IMR-90 (cell line): ENCODE measurements around the gene TMEM219. TPM values are rescaled to one million over a fixed set of nuclear protein-coding genes. Genes with fewer than 3 reads are reported as not detected.

Source experiments
- ATAC-seq: fragments of 200-7000 bp; cut with Tn5 transposase; 2 replicates; pipeline ENCODE4 v1.9.1; 2020; ENCODE audit warnings: low read depth, mild to moderate bottlenecking, moderate library complexity
- BruUV-seq: library from RNA; stranded (reverse); fragments of 400-500 nt; replicated peaks from 2 replicates; lab custom pipeline; 2021; lab: Mats Ljungman, UMichigan
- CTCF ChIA-PET: fragments of 300-600 bp; formaldehyde crosslinking; extraction: SDS; loops from one replicate; lab custom pipeline; 2021; ENCODE audit warnings: antibody characterized with exemption; lab: Yijun Ruan, JAX
- POLR2A ChIA-PET: fragments of 300-600 bp; sonication (Branson Sonifier 250); formaldehyde crosslinking; loops from one replicate; lab custom pipeline; 2022; ENCODE audit warnings: antibody characterized with exemption; ENCODE audit not compliant: unreplicated experiment; lab: Charles Lee
- DNase-seq: peaks from one replicate; pipeline ENCODE4 v3.0.0; 2013
- H2AFZ ChIP-seq: replicated peaks from 2 replicates; pipeline ENCODE3; 2013; ENCODE audit warnings: low read length, mild to moderate bottlenecking; ENCODE audit not compliant: poor library complexity
- H2AK5ac ChIP-seq: 2 replicates; pipeline ENCODE4 v1.6.1; 2013; ENCODE audit warnings: low read depth, low read length, inconsistent platforms
- H2AK9ac ChIP-seq: replicated peaks from 2 replicates; pipeline ENCODE3; 2013; ENCODE audit warnings: mild to moderate bottlenecking, low read depth, low read length, moderate library complexity; ENCODE audit not compliant: poor library complexity
- H2BK120ac ChIP-seq: 2 replicates; pipeline ENCODE4 v1.6.1; 2013; ENCODE audit warnings: low read depth, low read length, inconsistent platforms
- H2BK15ac ChIP-seq: 3 replicates; pipeline ENCODE4 v1.6.1; 2013; ENCODE audit warnings: low read depth, low read length, inconsistent platforms
- H2BK20ac ChIP-seq: 2 replicates; pipeline ENCODE4 v1.6.1; 2013; ENCODE audit warnings: low read depth, mild to moderate bottlenecking, inconsistent platforms, low read length, moderate library complexity
- H2BK5ac ChIP-seq: 2 replicates; pipeline ENCODE4 v1.6.1; 2013; ENCODE audit warnings: mild to moderate bottlenecking, low read depth, low read length, inconsistent platforms; ENCODE audit not compliant: poor library complexity, severe bottlenecking
- H3K14ac ChIP-seq: replicated peaks from 2 replicates; pipeline ENCODE4 v1.6.1; 2013; ENCODE audit warnings: low read depth, low read length, inconsistent platforms
- H3K18ac ChIP-seq: 2 replicates; pipeline ENCODE4 v1.6.1; 2013; ENCODE audit warnings: low read depth, low read length, control low read depth
- H3K23ac ChIP-seq: 2 replicates; pipeline ENCODE4 v1.6.1; 2013; ENCODE audit warnings: low read depth, low read length, inconsistent platforms
- H3K27ac ChIP-seq: 2 replicates; pipeline ENCODE4 v1.5.1; 2013; ENCODE audit warnings: mild to moderate bottlenecking, control low read depth, low read length; ENCODE audit not compliant: insufficient read depth
- H3K27me3 ChIP-seq: 2 replicates; pipeline ENCODE4 v1.6.1; 2013; ENCODE audit warnings: low read length; ENCODE audit not compliant: control insufficient read depth, insufficient read depth
- H3K36me3 ChIP-seq: 2 replicates; pipeline ENCODE4 v1.6.1; 2013; ENCODE audit warnings: low read length, mixed read lengths; ENCODE audit not compliant: control insufficient read depth, insufficient read depth
- H3K4ac ChIP-seq: 2 replicates; pipeline ENCODE4 v1.6.1; 2013; ENCODE audit warnings: low read depth, low read length, inconsistent platforms
- H3K4me1 ChIP-seq: 2 replicates; pipeline ENCODE4 v1.6.1; 2013; ENCODE audit warnings: low read length, mixed read lengths; ENCODE audit not compliant: control insufficient read depth, insufficient read depth
- H3K4me2 ChIP-seq: 2 replicates; pipeline ENCODE4 v1.6.1; 2013; ENCODE audit warnings: low read depth, mild to moderate bottlenecking, control low read depth, low read length, moderate library complexity
- H3K4me3 ChIP-seq: 2 replicates; pipeline ENCODE4 v1.5.1; 2013; ENCODE audit warnings: low read depth, mild to moderate bottlenecking, control low read depth, low read length, moderate library complexity; ENCODE audit not compliant: insufficient read depth
- H3K56ac ChIP-seq: 2 replicates; pipeline ENCODE4 v1.6.1; 2013; ENCODE audit warnings: low read length, inconsistent platforms; ENCODE audit not compliant: insufficient read depth; ENCODE audit errors: extremely low read depth
- H3K79me1 ChIP-seq, 2 experiments: 2 replicates each; pipeline ENCODE4 v1.6.1; 2013; ENCODE audit warnings: low read length in 2 of 2, inconsistent platforms in 1 of 2, low read depth in 1 of 2
- H3K9ac ChIP-seq: 2 replicates; pipeline ENCODE4 v1.6.1; 2013; ENCODE audit warnings: low read depth, low read length, control low read depth
- H3K9me1 ChIP-seq: 2 replicates; pipeline ENCODE4 v1.6.1; 2013; ENCODE audit warnings: low read length, inconsistent platforms; ENCODE audit not compliant: insufficient read depth
- H3K9me3 ChIP-seq: 2 replicates; pipeline ENCODE4 v1.6.1; 2013; ENCODE audit warnings: low read length; ENCODE audit not compliant: control insufficient read depth, insufficient read depth
- H4K20me1 ChIP-seq: 2 replicates; pipeline ENCODE4 v1.6.1; 2013; ENCODE audit warnings: low read length, inconsistent platforms; ENCODE audit not compliant: insufficient read depth
- H4K5ac ChIP-seq: 2 replicates; pipeline ENCODE4 v1.6.1; 2013; ENCODE audit warnings: mild to moderate bottlenecking, low read depth, low read length, control low read depth
- H4K8ac ChIP-seq, 2 experiments: 2 replicates each; pipeline ENCODE4 v1.6.1; 2013; ENCODE audit warnings: low read depth in 2 of 2, low read length in 2 of 2, control low read depth in 1 of 2, inconsistent platforms in 1 of 2
- H4K91ac ChIP-seq: 2 replicates; pipeline ENCODE4 v1.6.1; 2013; ENCODE audit warnings: low read depth, low read length, inconsistent platforms; ENCODE audit not compliant: insufficient read depth
- BHLHE40 ChIP-seq: fragments of 150-350 bp; IDR thresholded peaks from 2 replicates; pipeline ENCODE4 v1.6.1; 2016; ENCODE audit warnings: mild to moderate bottlenecking, low read depth, low read length
- CEBPB ChIP-seq: IDR thresholded peaks from 2 replicates; pipeline ENCODE4 v1.6.1; 2012; ENCODE audit warnings: low read depth, low read length, improper control_type of control experiment
- CHD1 ChIP-seq: IDR thresholded peaks from 2 replicates; pipeline ENCODE4 v1.6.1; 2012; ENCODE audit warnings: low read depth, low read length, improper control_type of control experiment
- CTCF ChIP-seq: conservative IDR thresholded peaks from 2 replicates; pipeline ENCODE4 v1.5.1; 2012; ENCODE audit warnings: mild to moderate bottlenecking, low read depth, low read length, improper control_type of control experiment
- ELK1 ChIP-seq: fragments of 150-350 bp; IDR thresholded peaks from 2 replicates; pipeline ENCODE4 v1.6.1; 2016; ENCODE audit warnings: low read depth, mild to moderate bottlenecking, low read length, moderate library complexity, borderline replicate concordance
- FOS ChIP-seq: fragments of 150-350 bp; IDR thresholded peaks from 2 replicates; pipeline ENCODE4 v1.6.1; 2016; ENCODE audit warnings: low read depth, low read length
- MAFK ChIP-seq: IDR thresholded peaks from 2 replicates; pipeline ENCODE4 v1.6.1; 2012; ENCODE audit warnings: low read depth, low read length, improper control_type of control experiment
- MXI1 ChIP-seq: IDR thresholded peaks from 2 replicates; pipeline ENCODE4 v1.6.1; 2012; ENCODE audit warnings: low read depth, mild to moderate bottlenecking, low read length, moderate library complexity, borderline replicate concordance
- POLR2A ChIP-seq: IDR thresholded peaks from 2 replicates; pipeline ENCODE4 v1.6.1; 2012; ENCODE audit warnings: mild to moderate bottlenecking, low read depth, low read length
- RAD21 ChIP-seq: IDR thresholded peaks from 2 replicates; pipeline ENCODE4 v1.6.1; 2012; ENCODE audit warnings: low read length, improper control_type of control experiment
- RCOR1 ChIP-seq: IDR thresholded peaks from 2 replicates; pipeline ENCODE4 v1.6.1; 2012; ENCODE audit warnings: mild to moderate bottlenecking, low read length, improper control_type of control experiment; ENCODE audit not compliant: insufficient replicate concordance
- SMC3 ChIP-seq: fragments of 150-350 bp; IDR thresholded peaks from 2 replicates; pipeline ENCODE4 v1.6.1; 2016; ENCODE audit warnings: low read depth, mild to moderate bottlenecking, antibody characterized with exemption, low read length, moderate library complexity
- USF2 ChIP-seq: fragments of 150-350 bp; IDR thresholded peaks from 2 replicates; pipeline ENCODE4 v1.6.1; 2017; ENCODE audit warnings: mild to moderate bottlenecking, antibody characterized with exemption, low read length, low read depth
- WGBS, 2 experiments: methylation state at CpG; one replicate each; pipeline versions ENCODE4 v1.1.5 to v1.1.7; 2013; ENCODE audit warnings: missing lambda C conversion rate in 2 of 2; ENCODE audit not compliant: insufficient read length in 1 of 2; ENCODE audit errors: extremely low coverage in 2 of 2; 5-methylcytosine and 5-hydroxymethylcytosine counted together
- dilution Hi-C: fragments of 300-500 bp; cut with HindIII; formaldehyde crosslinking; loops from one replicate; pipeline ENCODE4 v1.14.3; 2018; ENCODE audit warnings: low sequenced_read_pairs; ENCODE audit not compliant: unreplicated experiment
- in situ Hi-C: fragments of 300-500 bp; cut with MboI; formaldehyde crosslinking; loops from 3 replicates; pipeline ENCODE4 v1.14.3; 2019; ENCODE audit warnings: low sequenced_read_pairs, inconsistent platforms, mixed read lengths
- intact Hi-C: fragments of 100-400 bp; cut with micrococcal nuclease; formaldehyde crosslinking; loops from 2 replicates; pipeline ENCODE4 v1.10.0; 2022
- polyA plus RNA-seq, 3 experiments: library from polyadenylated mRNA; depleted of rRNA; stranded (reverse); fragments of >200 nt; gene quantifications; 2 replicates each; pipeline ENCODE4 v1.2.3, GENCODE V29; 2012; ENCODE audit warnings: low replicate concordance in 1 of 3
- total RNA-seq: library from RNA; depleted of rRNA; stranded (reverse); fragments of >200 nt; gene quantifications from 2 replicates; pipeline ENCODE4 v1.2.3, GENCODE V29; 2012

Gene TMEM219
- total and polyA plus RNA-seq, 2 of the 4 experiments (the other 2 are of a cell fraction), result 47.0 to 95.3 TPM

- H4K20me1 ChIP-seq, result peaks cover 2% of the 10 kb centered on the region; the same call in 1 of the 2 replicates
- no peak overlapping the region for H3K4ac ChIP-seq
- TF ChIP-seq MXI1 (no peak), FOS (no peak), CTCF (no peak), SMC3 (no peak), USF2 (no peak), RCOR1 (no peak), RAD21 (no peak), CHD1 (no peak), ELK1 (no peak), BHLHE40 (no peak), CEBPB (no peak), POLR2A (no peak), MAFK (no peak)
- 90% methylated on average over 2 of the region's 6 CpGs; no CpG with 5 or more reads in 1 of the 2 experiments for WGBS, 2 experiments
- ATAC-seq (no peak; the same call in 1 of the 2 replicates), DNase-seq (peak; percentile 70)
- no peaks in the 10 kb centered on the region for H3K27me3 ChIP-seq
- H3K36me3 ChIP-seq, result peaks cover 19% of the 10 kb centered on the region
- BruUV-seq, result no TSS peak
- H2BK120ac ChIP-seq, result no peak overlapping the region
- intact Hi-C loops, result no loop called here
- H2BK5ac ChIP-seq, result no peak overlapping the region
- POLR2A ChIA-PET, result interaction anchor here (0.6 to 0.9 kb wide), 2 partner anchors 10 to 15 kb away, joined by 8 to 9 read pairs; partner anchors contain the start of gene ASPHD1
- no peak overlapping the region for H3K4me3 ChIP-seq
- H4K8ac ChIP-seq, result no peak overlapping the region
- no peak overlapping the region for H3K56ac ChIP-seq
- H3K4me1 ChIP-seq, result no peaks in the 10 kb centered on the region; the same call in none of the 2 replicates
- H4K5ac ChIP-seq, result no peak overlapping the region
- H3K14ac ChIP-seq, result no peak overlapping the region
- in situ Hi-C loops, result no loop called here
- no peak overlapping the region for H3K18ac ChIP-seq
- no peaks in the 10 kb centered on the region for H3K9me3 ChIP-seq
- H2AK5ac ChIP-seq, result no peak overlapping the region
- H3K9me1 ChIP-seq, result peaks cover 15% of the 10 kb centered on the region; the same call in 1 of the 2 replicates
- no peak overlapping the region for H3K23ac ChIP-seq
- H3K9ac ChIP-seq, result no peak overlapping the region
- no peak overlapping the region for H2AFZ ChIP-seq
- H2AK9ac ChIP-seq, result no peak overlapping the region
- peaks cover 10 to 29% of the 10 kb centered on the region in 2 experiments; a peak in 3 of 4 replicates for H3K79me1 ChIP-seq
- dilution Hi-C loops, result no loop called here
- H3K27ac ChIP-seq, result no peak overlapping the region
- H2BK20ac ChIP-seq, result no peak overlapping the region
- CTCF ChIA-PET, result interaction anchor here (0.5 to 1.4 kb wide), 2 partner anchors 28 to 79 kb away, joined by 5 to 8 read pairs; no protein-coding TSS in a partner anchor
- H3K4me2 ChIP-seq, result no peak overlapping the region
- H4K91ac ChIP-seq, result no peak overlapping the region
- H2BK15ac ChIP-seq, result no peak overlapping the region
Measured at GRCh38 chr16:29915590-29916247, 46.2 kb upstream of the TMEM219 start.
